ENCODE results near the gene RASA3.

RASA3 gene

GRCh38 chr13:114089751-114090400 lies 42.5 kb downstream of the RASA3 start:
- Histone ChIP-seq H3K4me2 (ENCODE audit: low read length) (no peak overlapping the region), H3K27ac (ENCODE audit: low read length) (no peak overlapping the region), H3K4me3 (ENCODE audit: low read length) (no peak overlapping the region), H3K4me1 (ENCODE audit: low read length) (no peaks in the 10 kb centered on the region), H2AFZ (ENCODE audit: low read depth, low read length) (no peak overlapping the region), H4K20me1 (ENCODE audit: insufficient read depth, low read length) (no peaks in the 10 kb centered on the region), H3K36me3 (replicated peaks; ENCODE audit: low read depth, low read length) (no peaks in the 10 kb centered on the region), H3K9ac (ENCODE audit: low read length) (no peak overlapping the region), H3K79me2 (ENCODE audit: low read length) (no peaks in the 10 kb centered on the region), H3K9me3 (ENCODE audit: insufficient read depth, low read length) (peaks cover 9% of the 10 kb centered on the region; the same call in 1 of the 2 replicates), H3K27me3 (ENCODE audit: low read depth, low read length) (no peaks in the 10 kb centered on the region)
- no peak for TF ChIP-seq EZH2phosphoT487 (IDR thresholded peaks at IDR 0.05; ENCODE audit: low read depth)
- TF ChIP-seq, protein P1, sequence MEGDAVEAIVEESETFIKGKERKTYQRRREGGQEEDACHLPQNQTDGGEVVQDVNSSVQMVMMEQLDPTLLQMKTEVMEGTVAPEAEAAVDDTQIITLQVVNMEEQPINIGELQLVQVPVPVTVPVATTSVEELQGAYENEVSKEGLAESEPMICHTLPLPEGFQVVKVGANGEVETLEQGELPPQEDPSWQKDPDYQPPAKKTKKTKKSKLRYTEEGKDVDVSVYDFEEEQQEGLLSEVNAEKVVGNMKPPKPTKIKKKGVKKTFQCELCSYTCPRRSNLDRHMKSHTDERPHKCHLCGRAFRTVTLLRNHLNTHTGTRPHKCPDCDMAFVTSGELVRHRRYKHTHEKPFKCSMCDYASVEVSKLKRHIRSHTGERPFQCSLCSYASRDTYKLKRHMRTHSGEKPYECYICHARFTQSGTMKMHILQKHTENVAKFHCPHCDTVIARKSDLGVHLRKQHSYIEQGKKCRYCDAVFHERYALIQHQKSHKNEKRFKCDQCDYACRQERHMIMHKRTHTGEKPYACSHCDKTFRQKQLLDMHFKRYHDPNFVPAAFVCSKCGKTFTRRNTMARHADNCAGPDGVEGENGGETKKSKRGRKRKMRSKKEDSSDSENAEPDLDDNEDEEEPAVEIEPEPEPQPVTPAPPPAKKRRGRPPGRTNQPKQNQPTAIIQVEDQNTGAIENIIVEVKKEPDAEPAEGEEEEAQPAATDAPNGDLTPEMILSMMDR (IDR thresholded peaks at IDR 0.05; ENCODE audit: low read depth, low read length) = no peak

GRCh38 chr13:114089341-114089740 lies 43.1 kb downstream of the RASA3 start:
- Histone ChIP-seq H3K4me2 (ENCODE audit: low read length) (no peak overlapping the region), H3K36me3 (replicated peaks; ENCODE audit: low read depth, low read length) (no peaks in the 10 kb centered on the region), H3K4me3 (ENCODE audit: low read length) (no peak overlapping the region), H3K27ac (ENCODE audit: low read length) (no peak overlapping the region), H2AFZ (ENCODE audit: low read depth, low read length) (no peak overlapping the region), H4K20me1 (ENCODE audit: insufficient read depth, low read length) (no peaks in the 10 kb centered on the region), H3K9ac (ENCODE audit: low read length) (no peak overlapping the region), H3K4me1 (ENCODE audit: low read length) (no peaks in the 10 kb centered on the region), H3K27me3 (ENCODE audit: low read depth, low read length) (no peaks in the 10 kb centered on the region), H3K9me3 (ENCODE audit: insufficient read depth, low read length) (peaks cover 9% of the 10 kb centered on the region; the same call in 1 of the 2 replicates), H3K79me2 (ENCODE audit: low read length) (no peaks in the 10 kb centered on the region)
- TF ChIP-seq, protein P1 (IDR thresholded peaks at IDR 0.05; ENCODE audit: low read depth, low read length) = no peak
- TF ChIP-seq EZH2phosphoT487 (IDR thresholded peaks at IDR 0.05; ENCODE audit: low read depth) = no peak

GRCh38 chr13:114088863-114089262 lies 43.6 kb downstream of the RASA3 start:
- H3K36me3 ChIP-seq (replicated peaks; ENCODE audit: low read depth, low read length) = no peaks in the 10 kb centered on the region
- TF ChIP-seq EZH2phosphoT487 (IDR thresholded peaks at IDR 0.05; ENCODE audit: low read depth) = no peak
- TF ChIP-seq, protein P1 (IDR thresholded peaks at IDR 0.05; ENCODE audit: low read depth, low read length) = no peak
- H3K27ac ChIP-seq (ENCODE audit: low read length) = no peak overlapping the region
- no peak overlapping the region for H3K4me2 ChIP-seq (ENCODE audit: low read length)
- no peaks in the 10 kb centered on the region for H3K27me3 ChIP-seq (ENCODE audit: low read depth, low read length)
- no peak overlapping the region for H3K9ac ChIP-seq (ENCODE audit: low read length)
- no peak overlapping the region for H2AFZ ChIP-seq (ENCODE audit: low read depth, low read length)
- no peaks in the 10 kb centered on the region for H3K79me2 ChIP-seq (ENCODE audit: low read length)
- no peaks in the 10 kb centered on the region for H3K4me1 ChIP-seq (ENCODE audit: low read length)
- H3K4me3 ChIP-seq (ENCODE audit: low read length) = no peak overlapping the region
- H4K20me1 ChIP-seq (ENCODE audit: insufficient read depth, low read length) = no peaks in the 10 kb centered on the region
- peaks cover 9% of the 10 kb centered on the region; the same call in 1 of the 2 replicates for H3K9me3 ChIP-seq (ENCODE audit: insufficient read depth, low read length)

DNA sequence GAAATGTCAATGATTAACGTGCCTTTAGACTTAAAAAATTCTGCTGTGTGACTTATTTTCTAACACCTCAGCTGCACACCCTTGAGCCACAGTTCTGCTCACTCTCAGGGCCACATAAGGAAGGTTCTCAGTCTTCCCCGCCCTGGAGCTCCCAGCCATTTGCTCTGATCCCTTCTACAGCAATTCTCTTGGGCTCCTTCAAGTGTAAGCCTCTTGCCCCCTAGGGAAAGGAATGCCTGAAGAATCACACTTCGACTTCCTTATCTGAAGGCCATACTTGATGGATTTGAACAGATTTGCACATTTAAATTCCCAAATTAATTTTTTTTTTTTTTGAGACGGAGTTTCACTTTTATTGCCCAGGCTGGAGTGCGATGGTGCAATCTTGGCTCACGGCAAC lies 44.2 kb downstream of the RASA3 start:
- Histone ChIP-seq H3K79me2 (ENCODE audit: low read length) (no peaks in the 10 kb centered on the region), H3K27me3 (ENCODE audit: low read depth, low read length) (no peaks in the 10 kb centered on the region), H3K4me2 (ENCODE audit: low read length) (no peak overlapping the region), H3K27ac (ENCODE audit: low read length) (no peak overlapping the region), H3K9me3 (ENCODE audit: insufficient read depth, low read length) (peaks cover 9% of the 10 kb centered on the region; the same call in 1 of the 2 replicates), H3K9ac (ENCODE audit: low read length) (no peak overlapping the region), H3K36me3 (replicated peaks; ENCODE audit: low read depth, low read length) (no peaks in the 10 kb centered on the region), H3K4me3 (ENCODE audit: low read length) (no peak overlapping the region), H4K20me1 (ENCODE audit: insufficient read depth, low read length) (no peaks in the 10 kb centered on the region), H3K4me1 (ENCODE audit: low read length) (no peaks in the 10 kb centered on the region), H2AFZ (ENCODE audit: low read depth, low read length) (no peak overlapping the region)
- no peak for TF ChIP-seq EZH2phosphoT487 (IDR thresholded peaks at IDR 0.05; ENCODE audit: low read depth)
- TF ChIP-seq, protein P1 (IDR thresholded peaks at IDR 0.05; ENCODE audit: low read depth, low read length) = no peak

Measured in OCI-LY3 (cell line).